Lung (tissue), 12 donors: ENCODE data around the gene SLX9. TPM values are rescaled to one million over a fixed set of nuclear protein-coding genes. Genes with fewer than 3 reads are reported as not detected.

Experiments used
- ATAC-seq: fragments of 200-7000 bp; cut with Tn5 transposase; one replicate; pipeline ENCODE4 v1.9.1; 2020; ENCODE audit warnings: moderate number of reproducible peaks; ENCODE audit not compliant: insufficient read depth, low FRiP score
- DNase-seq, 3 donors: peaks; one replicate each; pipeline ENCODE4 v3.0.0-alpha.2; 2013 to 2017
- H3K27ac ChIP-seq, 2 donors: one replicate each; pipeline ENCODE4 v1.5.1; 2013; ENCODE audit warnings: mild to moderate bottlenecking in 2 of 2, moderate library complexity in 2 of 2, control low read depth in 1 of 2, inconsistent platforms in 1 of 2, low read depth in 1 of 2, low read length in 1 of 2
- H3K27me3 ChIP-seq, 3 donors: one replicate each; pipeline ENCODE4 v1.5.1; 2013; ENCODE audit warnings: low read length in 2 of 3; ENCODE audit not compliant: control insufficient read depth in 3 of 3, insufficient read depth in 3 of 3
- H3K36me3 ChIP-seq, 4 donors: one replicate each; pipeline ENCODE4 v1.5.1; 2013; ENCODE audit warnings: low read length in 4 of 4, mild to moderate bottlenecking in 1 of 4, moderate library complexity in 1 of 4; ENCODE audit not compliant: control insufficient read depth in 4 of 4, insufficient read depth in 4 of 4
- H3K4me1 ChIP-seq, 5 donors: one replicate each; pipeline ENCODE4 v1.5.1; 2013; ENCODE audit warnings: low read length in 5 of 5, mild to moderate bottlenecking in 2 of 5, moderate library complexity in 1 of 5; ENCODE audit not compliant: control insufficient read depth in 5 of 5, insufficient read depth in 5 of 5
- H3K4me3 ChIP-seq: one replicate; pipeline ENCODE4 v1.5.1; 2013; ENCODE audit warnings: mild to moderate bottlenecking, control low read depth, moderate library complexity
- H3K9ac ChIP-seq, 2 donors: one replicate each; pipeline ENCODE4 v1.5.1; 2013; ENCODE audit warnings: low read length in 2 of 2, control low read depth in 1 of 2; ENCODE audit not compliant: insufficient read depth in 1 of 2
- H3K9me3 ChIP-seq, 4 donors: one replicate each; pipeline ENCODE4 v1.5.1; 2013; ENCODE audit warnings: low read length in 3 of 4, mild to moderate bottlenecking in 1 of 4, moderate library complexity in 1 of 4; ENCODE audit not compliant: control insufficient read depth in 4 of 4, insufficient read depth in 3 of 4
- WGBS, 2 donors: extraction: QIAGEN DNeasy Blood & Tissue Kit; methylation state at CpG; one replicate each; pipeline ENCODE4 v1.1.7; 2013; 5-methylcytosine and 5-hydroxymethylcytosine counted together
- polyA plus RNA-seq, 2 donors: library from polyadenylated mRNA; stranded (reverse); fragments of 200-250 nt; gene quantifications; one replicate each; pipeline ENCODE4 v1.2.1, GENCODE V29; 2013
- total RNA-seq, 2 donors: library from RNA; depleted of rRNA in 1 of 2; stranded (reverse); fragments of >200 nt in 1 of 2; gene quantifications; one replicate each; pipeline ENCODE4 v1.2.1, GENCODE V29; 2014 to 2021
- TF ChIP-seq, protein P1 (sequence below): IDR thresholded peaks from 2 replicates; pipeline ENCODE4 v1.5.1; 2012; ENCODE audit warnings: mild to moderate bottlenecking; ENCODE audit errors: control extremely low read depth, extremely low read depth
- donor health status: control.
- donor health status: control.
- donor health status: Bipolar disorder and iron deficiency.
- donor health status: healthy.
- donor health status: DM: yes; HTN: yes; CAD: no.

The SLX9 gene
- total and polyA plus RNA-seq, 4 donors, result 10.3 to 36.9 (median 27.0) TPM

DNA sequence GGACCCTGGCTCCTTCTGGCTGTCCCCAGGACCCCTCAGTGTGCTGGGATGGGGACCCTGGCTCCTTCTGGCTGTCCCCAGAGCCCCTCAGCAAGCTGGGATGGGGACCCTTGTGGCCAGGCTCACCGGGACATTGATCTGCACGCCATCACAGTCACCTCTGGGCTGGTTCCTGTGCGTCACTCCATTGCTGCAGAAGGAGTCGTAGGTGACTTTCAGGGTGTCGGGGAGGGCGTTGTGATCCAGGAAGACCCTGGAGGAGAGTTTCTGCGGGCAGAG is 46.6 kb upstream of the SLX9 start:
- ATAC-seq (no peak), DNase-seq (no peak)
- Histone ChIP-seq H3K9me3 (no peaks in the 10 kb centered on the region), H3K36me3 (peaks cover 0 to 16% (median 0%) of the 10 kb centered on the region in 4 donors), H3K9ac (no peak overlapping the region), H3K4me1 (peaks cover 0 to 12% (median 0%) of the 10 kb centered on the region in 5 donors), H3K27ac (no peak overlapping the region), H3K27me3 (peaks cover 0 to 11% (median 0%) of the 10 kb centered on the region in 3 donors), H3K4me3 (no peak overlapping the region)
- TF ChIP-seq, protein P1, sequence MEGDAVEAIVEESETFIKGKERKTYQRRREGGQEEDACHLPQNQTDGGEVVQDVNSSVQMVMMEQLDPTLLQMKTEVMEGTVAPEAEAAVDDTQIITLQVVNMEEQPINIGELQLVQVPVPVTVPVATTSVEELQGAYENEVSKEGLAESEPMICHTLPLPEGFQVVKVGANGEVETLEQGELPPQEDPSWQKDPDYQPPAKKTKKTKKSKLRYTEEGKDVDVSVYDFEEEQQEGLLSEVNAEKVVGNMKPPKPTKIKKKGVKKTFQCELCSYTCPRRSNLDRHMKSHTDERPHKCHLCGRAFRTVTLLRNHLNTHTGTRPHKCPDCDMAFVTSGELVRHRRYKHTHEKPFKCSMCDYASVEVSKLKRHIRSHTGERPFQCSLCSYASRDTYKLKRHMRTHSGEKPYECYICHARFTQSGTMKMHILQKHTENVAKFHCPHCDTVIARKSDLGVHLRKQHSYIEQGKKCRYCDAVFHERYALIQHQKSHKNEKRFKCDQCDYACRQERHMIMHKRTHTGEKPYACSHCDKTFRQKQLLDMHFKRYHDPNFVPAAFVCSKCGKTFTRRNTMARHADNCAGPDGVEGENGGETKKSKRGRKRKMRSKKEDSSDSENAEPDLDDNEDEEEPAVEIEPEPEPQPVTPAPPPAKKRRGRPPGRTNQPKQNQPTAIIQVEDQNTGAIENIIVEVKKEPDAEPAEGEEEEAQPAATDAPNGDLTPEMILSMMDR, result no peak
- 89 to 94% methylated on average over 7 of the region's 7 CpGs for WGBS, 2 donors

DNA sequence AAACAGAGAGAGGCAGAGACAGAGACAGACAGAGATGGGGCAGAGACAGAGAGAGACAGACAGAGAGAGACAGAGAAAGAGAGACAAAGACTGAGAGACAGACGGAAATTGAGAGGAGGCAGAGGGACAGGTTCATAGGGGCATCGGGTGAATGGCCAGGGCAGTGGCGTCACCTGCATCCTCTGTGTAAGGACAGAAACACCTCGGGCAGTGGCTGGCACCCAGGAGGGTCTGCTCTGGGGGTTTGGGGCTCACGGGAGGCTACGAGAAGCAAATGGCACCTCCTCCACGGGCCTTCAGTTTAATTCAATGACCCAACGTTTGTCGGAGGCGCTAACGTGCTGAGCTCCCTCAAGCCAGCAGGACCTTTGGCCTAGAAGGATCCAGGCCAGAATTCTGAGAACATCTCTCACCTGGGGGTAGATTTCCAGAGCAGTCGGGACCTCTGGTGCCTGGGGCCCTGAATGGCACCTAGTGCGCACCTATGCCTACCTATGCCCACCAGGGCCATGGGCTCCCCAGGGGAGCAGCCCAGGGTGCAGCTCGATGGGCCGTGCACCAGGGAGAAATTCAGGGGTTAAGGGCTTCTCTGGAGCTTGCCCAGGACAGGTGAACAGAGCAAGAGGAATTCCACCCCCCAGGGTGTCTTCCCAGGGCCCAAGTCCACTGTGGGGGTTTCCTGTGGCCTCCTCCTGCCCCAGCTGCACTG is 45.7 kb upstream of the SLX9 start:
- no peaks in the 10 kb centered on the region for H3K9me3 ChIP-seq
- 88 to 95% methylated on average over 15 of the region's 15 CpGs for WGBS, 2 donors
- DNase-seq (no peak), ATAC-seq (no peak)
- H3K36me3 ChIP-seq, result peaks cover 0 to 10% (median 0%) of the 10 kb centered on the region in 4 donors
- peaks cover 0 to 12% (median 0%) of the 10 kb centered on the region in 5 donors for H3K4me1 ChIP-seq
- no peak overlapping the region for H3K9ac ChIP-seq
- TF ChIP-seq, protein P1, result no peak
- peaks cover 0 to 11% (median 0%) of the 10 kb centered on the region in 3 donors for H3K27me3 ChIP-seq
- H3K4me3 ChIP-seq, result no peak overlapping the region
- H3K27ac ChIP-seq, result no peak overlapping the region

DNA sequence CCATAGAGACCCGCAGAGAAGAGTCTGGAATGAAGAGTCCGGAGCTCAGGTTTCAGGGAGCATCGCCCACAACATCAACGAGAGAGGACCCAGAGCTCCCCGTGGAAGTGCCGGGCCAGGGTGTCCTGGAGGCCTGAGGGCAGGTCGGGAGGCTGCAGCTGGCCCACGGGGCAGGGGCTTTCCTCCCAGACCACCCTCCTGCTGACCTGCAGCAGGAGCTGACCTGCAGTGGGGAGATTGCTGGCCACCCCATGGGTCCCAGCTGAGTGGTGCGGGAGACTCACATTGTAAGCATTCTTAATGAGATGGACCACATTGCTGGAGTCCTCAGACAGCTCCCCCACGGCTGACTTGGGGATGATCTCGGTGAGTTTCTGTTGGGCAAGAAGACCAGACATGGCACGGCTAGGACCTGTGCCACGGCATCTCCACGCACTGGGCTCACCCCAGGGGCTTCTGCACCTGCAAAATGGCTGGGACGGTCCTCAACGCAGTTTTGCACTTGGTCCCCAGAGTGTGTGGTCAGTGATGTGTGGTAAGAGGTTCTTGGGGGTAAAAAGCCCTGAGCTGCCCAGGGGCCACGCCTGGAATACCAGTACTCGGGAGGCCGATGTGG is 45.0 kb upstream of the SLX9 start:
- TF ChIP-seq, protein P1, result no peak
- Histone ChIP-seq H3K27me3 (peaks cover 0 to 11% (median 0%) of the 10 kb centered on the region in 3 donors), H3K9me3 (no peaks in the 10 kb centered on the region), H3K4me3 (no peak overlapping the region), H3K27ac (no peak overlapping the region), H3K36me3 (peaks cover 0 to 13% (median 0%) of the 10 kb centered on the region in 4 donors), H3K4me1 (peaks cover 0 to 12% (median 0%) of the 10 kb centered on the region in 5 donors), H3K9ac (no peak overlapping the region)
- DNase-seq, result no peak
- ATAC-seq, result no peak
- WGBS, 2 donors, result 90 to 91% methylated on average over 19 of the region's 19 CpGs
